Measurements from ENCODE around the gene LRP1.

Gene LRP1

DNA sequence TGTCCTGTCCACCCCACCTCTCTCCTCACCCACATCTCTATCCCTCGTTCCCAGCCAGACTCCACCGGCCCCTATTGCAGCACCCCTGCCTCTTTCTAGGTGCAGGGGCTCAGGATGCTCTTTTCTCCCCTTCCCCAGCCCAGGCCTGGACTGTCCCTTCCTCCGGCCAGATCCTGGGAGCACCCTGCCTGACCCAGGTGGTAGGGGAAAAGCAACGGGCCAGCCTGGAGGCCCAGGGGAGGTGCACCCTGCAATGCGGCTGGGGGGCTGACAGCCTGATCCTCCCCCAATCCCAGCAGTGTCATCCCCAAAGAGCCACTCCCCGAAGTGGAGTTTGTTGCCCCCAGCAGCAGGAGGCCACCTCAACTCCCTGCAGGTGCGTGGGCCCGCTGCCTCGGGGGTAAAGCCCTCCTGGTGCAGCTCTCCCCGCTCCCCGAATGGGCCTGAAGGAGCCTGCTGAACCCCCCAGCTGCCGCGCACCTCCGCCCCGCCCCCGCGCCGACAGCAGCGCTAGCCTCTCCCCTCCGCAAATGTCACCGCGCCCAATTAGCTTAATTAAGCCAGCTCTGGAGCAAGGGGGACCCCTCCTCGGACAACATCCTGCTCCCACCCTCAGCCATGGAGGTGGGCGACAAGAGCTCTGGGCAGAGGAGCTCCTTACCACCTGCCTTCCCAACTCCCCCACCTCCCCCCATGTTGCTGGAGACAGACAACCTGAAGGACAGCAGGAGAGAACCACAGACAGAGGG lies 93.1 kb downstream of the LRP1 start:
- no peaks in the 10 kb centered on the region for H3F3A ChIP-seq (ENCODE audit: low read depth)
- no peaks in the 10 kb centered on the region for H3K9me3 ChIP-seq (ENCODE audit: insufficient read depth, low read depth, low read length)
- H3K4me3 ChIP-seq (ENCODE audit: low read length, poor library complexity, severe bottlenecking): no peak overlapping the region
- H3K36me3 ChIP-seq (ENCODE audit: insufficient read depth, low read length): no peaks in the 10 kb centered on the region
- no peaks in the 10 kb centered on the region for H3K9me2 ChIP-seq (replicated peaks; ENCODE audit: low read depth, low read length)
- no peak overlapping the region for H2AFZ ChIP-seq (ENCODE audit: low read length)
- no peak overlapping the region for H3K4me2 ChIP-seq (ENCODE audit: low read depth, low read length, poor library complexity, severe bottlenecking)
- no peaks in the 10 kb centered on the region for H3K79me2 ChIP-seq (ENCODE audit: insufficient read depth, low read length)
- no peak overlapping the region for H3K9ac ChIP-seq (ENCODE audit: low read depth, low read length, poor library complexity, severe bottlenecking)
- no peak for TF ChIP-seq CTCF (conservative IDR thresholded peaks at IDR 0.05; ENCODE audit: low read length)
- TF ChIP-seq EZH2phosphoT487 (IDR thresholded peaks at IDR 0.05; ENCODE audit: borderline replicate concordance): no peak
- no peaks in the 10 kb centered on the region for H3K27me3 ChIP-seq (ENCODE audit: insufficient read depth, low read length, poor library complexity, severe bottlenecking)
- H4K20me1 ChIP-seq (ENCODE audit: insufficient read depth, low read length, poor library complexity, severe bottlenecking): no peaks in the 10 kb centered on the region
- H3K4me1 ChIP-seq (ENCODE audit: insufficient read depth, low read length, poor library complexity, severe bottlenecking): peaks cover 10% of the 10 kb centered on the region

DNA sequence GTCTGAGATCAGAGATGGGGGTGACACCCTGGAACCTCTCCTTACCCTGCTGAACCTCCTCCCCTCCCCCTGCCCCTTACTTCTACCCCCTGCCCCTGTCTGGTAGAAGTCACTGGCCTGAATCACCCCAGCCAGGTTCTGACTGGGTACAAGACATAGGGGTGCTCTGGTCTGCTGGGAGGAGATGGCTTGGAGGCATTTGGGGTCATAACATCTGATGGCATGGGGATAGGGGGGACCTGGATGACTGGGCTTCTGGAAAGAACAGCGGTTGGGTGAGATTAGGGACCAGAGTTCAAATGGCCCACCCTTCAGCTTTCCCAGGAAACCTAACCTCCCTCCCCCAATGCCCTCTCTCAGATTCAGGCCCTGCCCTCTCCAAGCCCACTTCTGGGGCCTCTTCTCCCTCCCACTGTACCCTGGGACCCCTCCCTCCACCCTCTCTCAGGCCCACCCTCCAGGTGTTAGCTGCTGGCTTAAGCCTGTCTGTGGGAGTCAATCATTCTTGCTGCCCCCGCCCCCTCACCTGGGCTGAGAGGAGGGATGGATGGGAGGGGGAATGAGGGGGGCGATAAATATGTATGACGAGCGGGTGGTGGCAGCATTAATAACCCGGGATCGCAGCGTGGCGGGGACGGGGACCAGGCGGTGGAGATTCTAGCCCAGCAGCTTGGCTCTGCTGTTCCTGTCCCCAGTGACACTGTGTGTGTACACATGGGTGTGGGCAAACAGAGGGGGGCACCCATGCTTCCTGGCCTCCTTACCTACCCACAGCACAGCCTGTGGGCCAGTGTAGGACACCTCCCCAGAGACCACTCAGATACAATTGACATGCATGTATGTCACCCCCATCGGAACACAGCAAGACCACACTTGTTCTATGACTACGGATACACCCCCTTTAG lies 94.3 kb downstream of the LRP1 start:
- no peak overlapping the region for H3K4me3 ChIP-seq (ENCODE audit: low read length, poor library complexity, severe bottlenecking)
- H3K27me3 ChIP-seq (ENCODE audit: insufficient read depth, low read length, poor library complexity, severe bottlenecking): no peaks in the 10 kb centered on the region
- no peak overlapping the region for H3K4me2 ChIP-seq (ENCODE audit: low read depth, low read length, poor library complexity, severe bottlenecking)
- no peaks in the 10 kb centered on the region for H4K20me1 ChIP-seq (ENCODE audit: insufficient read depth, low read length, poor library complexity, severe bottlenecking)
- peaks cover 14% of the 10 kb centered on the region for H3K4me1 ChIP-seq (ENCODE audit: insufficient read depth, low read length, poor library complexity, severe bottlenecking)
- no peak for TF ChIP-seq CTCF (conservative IDR thresholded peaks at IDR 0.05; ENCODE audit: low read length)
- no peak for TF ChIP-seq EZH2phosphoT487 (IDR thresholded peaks at IDR 0.05; ENCODE audit: borderline replicate concordance)
- H3K36me3 ChIP-seq (ENCODE audit: insufficient read depth, low read length): no peaks in the 10 kb centered on the region
- H3K79me2 ChIP-seq (ENCODE audit: insufficient read depth, low read length): no peaks in the 10 kb centered on the region
- H3K9me3 ChIP-seq (ENCODE audit: insufficient read depth, low read depth, low read length): no peaks in the 10 kb centered on the region
- no peak overlapping the region for H3K9ac ChIP-seq (ENCODE audit: low read depth, low read length, poor library complexity, severe bottlenecking)
- H3K9me2 ChIP-seq (replicated peaks; ENCODE audit: low read depth, low read length): no peaks in the 10 kb centered on the region
- no peaks in the 10 kb centered on the region for H3F3A ChIP-seq (ENCODE audit: low read depth)
- H2AFZ ChIP-seq (ENCODE audit: low read length): no peak overlapping the region

- Histone ChIP-seq H3K4me3 (ENCODE audit: low read length, poor library complexity, severe bottlenecking) (no peak overlapping the region), H3K27me3 (ENCODE audit: insufficient read depth, low read length, poor library complexity, severe bottlenecking) (no peaks in the 10 kb centered on the region), H3K36me3 (ENCODE audit: insufficient read depth, low read length) (no peaks in the 10 kb centered on the region), H3K9ac (ENCODE audit: low read depth, low read length, poor library complexity, severe bottlenecking) (no peak overlapping the region), H3K79me2 (ENCODE audit: insufficient read depth, low read length) (no peaks in the 10 kb centered on the region), H2AFZ (ENCODE audit: low read length) (no peak overlapping the region), H3K9me2 (replicated peaks; ENCODE audit: low read depth, low read length) (no peaks in the 10 kb centered on the region), H3K4me2 (ENCODE audit: low read depth, low read length, poor library complexity, severe bottlenecking) (no peak overlapping the region), H3K9me3 (ENCODE audit: insufficient read depth, low read depth, low read length) (no peaks in the 10 kb centered on the region), H4K20me1 (ENCODE audit: insufficient read depth, low read length, poor library complexity, severe bottlenecking) (no peaks in the 10 kb centered on the region), H3K4me1 (ENCODE audit: insufficient read depth, low read length, poor library complexity, severe bottlenecking) (peaks cover 19% of the 10 kb centered on the region), H3F3A (ENCODE audit: low read depth) (no peaks in the 10 kb centered on the region)
- no peak for TF ChIP-seq CTCF (conservative IDR thresholded peaks at IDR 0.05; ENCODE audit: low read length)
- TF ChIP-seq EZH2phosphoT487 (IDR thresholded peaks at IDR 0.05; ENCODE audit: borderline replicate concordance): no peak
Measured at GRCh38 chr12:57223191-57224165, 95.2 kb downstream of the LRP1 start.

Measured in Loucy (cell line).